NCI-H82 treated with DMSO at 0.1 percent for 48 hours (cell line): ENCODE data around the gene CLDN24.
"Not testable (repeated sequence)": the region's sequence is repeated elsewhere in the genome, so short reads cannot be mapped to it uniquely, and the experiment has no call there.

Experiments
- DNase-seq: peaks from one replicate; lab custom pipeline; 2025; ENCODE audit not compliant: unreplicated experiment; lab: John Stamatoyannopoulos, UW

CLDN24 gene

DNA sequence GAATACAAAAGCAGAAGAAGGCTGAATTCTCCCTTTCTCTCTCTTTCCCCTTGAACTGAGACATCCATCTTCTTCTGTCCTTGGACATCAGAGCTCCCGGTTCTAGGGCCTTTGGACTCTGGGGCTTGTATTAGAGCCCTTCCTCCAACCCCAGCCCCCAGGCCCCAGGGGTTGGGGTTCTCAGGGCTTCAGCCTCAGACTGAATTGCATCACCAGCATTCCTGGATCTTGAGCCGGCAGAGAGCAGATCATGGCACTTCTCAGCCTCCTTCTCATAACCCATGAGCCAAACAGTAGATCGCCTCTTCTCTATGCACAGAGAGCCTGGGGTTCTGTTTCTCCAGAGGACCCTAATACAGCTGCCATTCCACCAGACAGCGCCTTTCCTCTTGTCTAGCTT lies 25.3 kb upstream of the CLDN24 start:
- no peak for DNase-seq

DNA sequence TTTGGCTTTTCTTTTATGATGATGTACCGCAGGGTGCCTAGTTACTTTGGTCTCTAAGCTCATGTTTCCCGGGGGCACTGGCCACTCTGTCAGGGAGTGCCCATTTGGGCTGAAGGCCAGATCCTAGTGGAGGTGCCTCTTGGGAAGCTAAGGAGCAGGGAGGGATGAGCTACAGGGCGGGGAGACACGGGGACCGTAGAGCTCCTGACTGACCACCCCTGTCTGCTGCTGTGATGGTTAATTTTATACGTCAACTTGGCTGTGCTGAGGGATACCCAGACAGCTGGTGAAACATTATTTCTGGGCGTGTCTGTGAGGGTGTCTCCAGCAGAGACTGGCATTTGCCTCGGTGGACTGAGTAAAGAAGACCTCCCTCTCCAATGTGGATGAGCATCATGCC lies 24.9 kb upstream of the CLDN24 start:
- no peak for DNase-seq

DNA sequence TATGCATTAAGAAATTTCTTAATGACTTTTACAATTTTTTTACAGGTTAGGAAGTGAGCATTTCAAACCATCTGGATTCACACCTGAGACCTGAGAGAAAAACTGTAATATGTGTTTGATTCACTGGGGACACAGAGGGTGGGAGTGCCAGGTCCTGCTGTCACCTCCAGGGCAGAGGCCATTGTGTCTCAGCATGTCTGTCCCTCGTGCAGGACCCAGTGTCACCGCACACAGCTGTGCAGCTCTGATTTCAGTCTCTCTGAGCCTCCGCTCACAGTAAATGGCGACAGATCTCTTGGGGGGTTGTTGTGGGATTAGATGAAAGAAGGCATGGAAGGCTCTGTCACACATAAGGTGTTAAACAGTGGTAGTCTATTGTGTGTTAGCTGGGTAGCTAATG lies 23.0 kb upstream of the CLDN24 start:
- DNase-seq = no peak

DNA sequence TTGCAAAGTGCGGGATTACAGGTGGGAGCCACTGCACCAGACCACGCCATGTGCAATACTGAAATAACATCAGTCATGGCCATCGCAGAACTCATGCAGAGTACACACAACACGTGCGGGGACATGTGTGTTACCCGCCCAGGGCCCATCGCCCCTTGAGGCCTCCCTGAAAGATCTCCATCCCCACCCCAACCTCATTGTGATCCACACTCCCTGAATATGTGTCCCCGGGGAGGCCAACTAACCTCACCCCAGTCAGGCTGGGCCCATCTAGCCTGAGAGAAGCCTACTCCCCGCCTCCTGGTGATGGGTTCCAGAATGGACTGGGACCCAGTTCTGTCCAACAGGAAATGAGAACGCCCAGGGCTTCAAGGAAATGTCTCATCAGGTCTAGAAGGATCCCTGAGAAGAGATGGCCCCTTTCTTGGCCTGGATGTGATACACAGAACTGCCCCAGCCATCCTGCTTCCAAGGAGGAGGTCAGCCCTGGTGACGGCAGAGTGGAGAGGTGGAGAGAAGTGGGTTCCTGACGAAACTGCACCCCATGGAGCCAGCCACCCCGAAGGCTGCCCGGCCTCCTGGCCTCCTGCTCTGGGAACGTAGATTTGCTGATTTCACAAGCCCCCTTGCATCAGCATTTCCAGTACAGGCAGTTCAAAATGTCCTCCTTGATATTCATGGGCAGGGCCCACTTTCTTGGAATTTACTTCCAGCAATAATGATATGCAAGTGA lies 22.5 kb upstream of the CLDN24 start:
- DNase-seq = no peak

DNA sequence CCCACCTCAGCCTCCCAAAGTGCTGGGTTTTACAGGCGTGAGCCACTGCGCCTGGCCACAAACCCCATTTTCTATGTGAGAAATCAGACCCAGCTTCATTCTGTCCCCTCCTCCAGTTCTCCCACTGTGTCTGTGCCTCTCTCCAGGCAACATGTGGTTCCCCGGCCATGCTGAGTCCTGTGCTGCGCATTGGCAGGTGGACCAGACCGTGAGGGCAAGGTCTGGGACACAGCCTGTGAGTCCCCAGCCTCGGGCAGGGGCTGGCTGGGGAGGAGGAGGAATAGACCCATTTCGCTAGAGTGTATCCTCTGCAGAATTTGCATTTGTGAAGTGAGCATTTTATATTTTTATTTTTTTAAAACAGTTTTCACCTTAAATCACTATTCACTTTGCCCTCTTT lies 21.5 kb upstream of the CLDN24 start:
- DNase-seq = no peak

DNA sequence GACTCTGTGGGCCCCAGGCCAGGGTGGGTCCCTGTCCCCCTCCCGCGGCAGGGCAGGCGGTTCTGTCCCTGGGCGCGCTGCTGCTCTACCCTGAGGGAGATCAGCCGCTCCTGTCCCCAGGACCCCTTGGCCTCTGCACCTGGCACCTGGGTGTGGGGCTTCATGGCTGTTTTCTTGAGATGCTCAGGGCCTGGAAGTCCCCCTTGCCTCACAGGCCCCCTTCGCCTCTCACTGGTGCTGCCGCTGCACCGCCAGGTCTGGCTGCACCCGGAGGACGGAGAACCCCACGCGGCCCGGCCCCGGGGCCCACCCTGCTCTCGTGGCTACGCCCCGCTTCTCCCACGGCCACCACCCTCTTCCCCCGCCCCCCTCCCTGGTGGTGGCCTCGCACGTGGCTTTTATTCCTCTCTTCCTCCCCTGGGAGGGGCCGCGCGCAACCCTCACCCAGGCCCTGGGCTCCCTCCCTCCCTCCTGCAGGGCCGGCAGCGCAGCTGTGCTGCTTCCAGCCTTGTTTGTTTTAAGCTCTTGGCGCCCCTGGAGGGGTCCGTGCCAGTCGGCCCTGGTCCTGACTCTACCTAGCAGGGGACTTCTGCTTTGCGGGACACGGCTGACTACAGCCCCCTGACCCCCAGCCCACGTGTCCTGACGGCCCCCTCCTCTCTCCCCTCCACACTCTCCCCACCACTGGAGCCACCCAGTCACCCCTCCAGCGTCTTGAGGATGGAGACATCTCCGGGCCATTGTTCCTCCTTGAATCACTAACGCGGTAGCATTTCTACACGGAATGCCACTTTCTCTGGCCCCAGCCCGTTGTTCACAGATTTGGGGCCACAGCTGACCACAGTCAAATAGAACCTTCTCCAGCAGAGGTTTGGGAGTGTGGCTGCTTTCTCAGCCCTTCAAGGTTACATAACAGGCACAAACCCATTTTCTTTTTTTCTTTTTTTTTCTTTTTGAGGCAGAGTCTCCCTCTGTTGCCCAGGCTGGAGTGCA lies 20.6 kb upstream of the CLDN24 start:
- DNase-seq = no peak

DNA sequence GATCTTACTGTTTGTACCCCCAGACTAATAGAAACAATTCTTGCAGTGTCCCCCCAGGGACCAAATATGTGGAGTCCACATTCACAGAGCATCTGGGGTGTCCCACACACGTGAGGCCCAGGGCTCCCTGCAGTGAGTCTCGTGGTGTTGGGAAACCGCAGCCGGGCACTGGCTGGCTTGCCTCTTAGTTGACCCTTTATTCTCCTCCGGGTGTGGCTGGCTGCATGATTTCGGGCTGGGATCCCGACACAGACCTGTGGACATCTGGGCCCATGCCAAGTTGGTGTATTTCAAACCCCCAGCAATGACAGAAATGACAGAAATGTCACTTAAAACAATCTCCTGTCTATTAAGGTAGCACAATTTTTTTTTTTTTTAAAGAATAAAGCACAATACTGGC lies 15.6 kb upstream of the CLDN24 start:
- DNase-seq = no peak

DNA sequence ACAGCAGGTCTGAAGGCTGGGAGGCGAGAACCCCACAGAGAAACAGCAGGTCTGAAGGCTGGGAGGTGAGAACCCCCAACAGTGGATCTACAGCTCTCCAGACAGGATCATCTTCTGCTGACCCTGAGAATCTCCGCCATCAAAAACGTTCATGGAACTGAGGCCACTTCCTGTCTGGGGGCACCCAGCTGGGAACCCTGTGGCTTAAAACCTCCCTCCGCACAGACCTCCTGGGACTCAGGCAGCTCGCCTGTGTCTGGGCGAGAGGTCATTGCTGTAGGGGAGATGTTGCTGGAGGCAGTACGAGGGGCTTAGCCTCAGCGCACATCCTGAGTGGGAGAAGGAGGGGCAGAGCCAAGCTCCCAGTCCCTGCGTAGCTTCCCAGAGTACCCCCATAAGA lies 15.1 kb upstream of the CLDN24 start:
- DNase-seq = no peak

DNA sequence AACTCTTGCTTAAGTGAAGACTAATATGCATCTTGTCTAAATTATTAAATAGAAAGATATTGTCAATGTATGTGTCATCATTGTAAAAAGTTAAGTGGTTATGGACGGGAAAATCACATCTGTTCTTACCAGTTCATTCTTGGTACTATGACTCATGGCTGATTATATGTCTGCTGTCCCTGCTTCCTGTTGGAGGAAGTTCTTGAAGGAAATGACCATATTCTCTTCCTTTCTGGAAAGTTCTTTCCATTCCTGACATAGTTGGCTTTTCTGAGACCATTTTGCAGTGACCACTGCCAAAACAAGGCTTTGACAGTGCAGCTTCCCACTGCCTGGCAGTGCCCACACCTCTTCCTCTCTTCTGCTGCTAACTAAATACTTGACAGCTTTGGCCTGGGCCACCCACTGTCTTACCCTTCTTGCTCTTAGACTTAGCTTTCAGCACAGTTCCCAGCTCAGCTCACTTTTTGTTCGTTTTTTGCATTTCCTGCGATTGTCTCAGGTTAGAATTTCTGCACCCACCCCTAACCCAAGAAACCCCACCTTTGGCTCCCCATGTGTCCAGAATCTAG lies 13.2 kb upstream of the CLDN24 start:
- no peak for DNase-seq

DNA sequence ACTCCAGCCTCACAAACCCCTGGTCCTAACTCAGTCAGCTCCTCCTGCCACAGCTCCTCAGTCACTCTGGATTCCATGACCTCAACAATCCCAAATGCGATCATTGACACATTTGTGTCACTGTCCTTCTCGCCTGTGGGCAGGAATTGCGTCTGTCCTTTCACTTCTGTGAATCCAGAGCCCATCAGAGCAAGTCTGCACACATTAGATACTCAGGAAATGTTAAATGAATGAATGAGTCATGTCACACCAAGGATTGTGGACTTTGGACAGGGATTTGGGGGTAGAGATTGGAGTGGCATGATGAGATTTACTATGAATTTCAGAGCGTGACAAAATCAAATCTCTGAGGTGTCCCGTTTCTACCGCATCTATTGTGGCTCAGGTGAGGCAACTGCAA lies 11.8 kb upstream of the CLDN24 start:
- DNase-seq = no peak

DNA sequence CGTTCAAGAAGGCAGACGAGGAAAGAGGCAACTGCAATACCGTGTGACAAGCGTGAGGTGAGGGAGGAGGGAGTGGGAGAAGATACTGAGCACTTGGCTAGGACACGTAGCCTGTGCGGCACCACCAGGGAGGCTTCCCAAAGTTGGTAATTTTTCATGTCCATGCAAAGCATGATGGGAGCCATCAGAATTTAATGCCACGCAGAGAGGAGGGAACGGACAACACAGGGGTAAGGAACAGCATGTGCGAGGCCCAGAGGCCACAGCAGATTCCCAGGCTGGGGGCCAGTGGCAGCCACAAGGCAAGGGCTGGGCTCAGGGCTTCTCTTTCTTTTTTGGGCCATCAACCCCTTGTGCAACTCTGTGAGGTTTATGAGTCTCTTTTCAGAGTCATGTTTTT lies 11.0 kb upstream of the CLDN24 start:
- DNase-seq = no peak

DNA sequence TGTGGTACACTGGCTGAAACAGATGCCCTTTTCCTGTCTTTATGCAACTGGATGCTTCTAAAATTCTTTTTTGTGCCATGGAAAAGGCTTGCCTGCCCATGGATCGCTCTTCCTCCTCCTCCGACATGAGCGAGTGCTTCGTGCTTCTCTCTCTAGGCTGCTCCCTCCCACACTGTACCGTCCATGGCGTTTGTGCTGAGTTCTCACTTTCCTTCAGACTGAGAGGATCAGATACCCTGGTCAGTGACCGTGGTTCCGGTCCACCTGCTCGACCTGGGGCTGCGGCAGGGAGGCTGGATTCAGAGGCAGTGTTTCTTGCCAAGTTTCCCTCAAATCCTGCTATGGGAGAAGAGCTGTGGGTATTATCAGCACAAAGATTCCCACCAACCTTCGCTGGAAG lies 10.2 kb upstream of the CLDN24 start:
- no peak for DNase-seq

DNA sequence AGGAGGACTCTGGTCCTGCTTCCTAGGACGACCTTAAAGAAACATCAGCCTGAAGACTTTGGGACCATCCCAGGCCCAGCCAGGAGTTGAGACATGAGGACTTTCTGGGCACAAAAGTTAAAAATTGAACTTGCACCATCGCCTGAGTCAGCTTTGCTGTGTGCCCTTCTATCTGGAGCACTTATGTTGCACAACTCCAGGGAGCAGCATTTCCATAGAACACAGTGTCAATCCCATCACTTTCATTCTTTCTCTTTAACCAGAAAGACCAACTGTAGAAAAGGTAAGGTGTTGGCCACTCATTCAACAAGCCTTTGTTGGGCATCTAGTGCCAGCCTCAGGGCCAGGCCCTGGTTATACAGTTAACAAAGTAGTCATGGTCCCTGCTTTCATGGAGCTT lies 8.6 kb upstream of the CLDN24 start:
- no peak for DNase-seq

DNA sequence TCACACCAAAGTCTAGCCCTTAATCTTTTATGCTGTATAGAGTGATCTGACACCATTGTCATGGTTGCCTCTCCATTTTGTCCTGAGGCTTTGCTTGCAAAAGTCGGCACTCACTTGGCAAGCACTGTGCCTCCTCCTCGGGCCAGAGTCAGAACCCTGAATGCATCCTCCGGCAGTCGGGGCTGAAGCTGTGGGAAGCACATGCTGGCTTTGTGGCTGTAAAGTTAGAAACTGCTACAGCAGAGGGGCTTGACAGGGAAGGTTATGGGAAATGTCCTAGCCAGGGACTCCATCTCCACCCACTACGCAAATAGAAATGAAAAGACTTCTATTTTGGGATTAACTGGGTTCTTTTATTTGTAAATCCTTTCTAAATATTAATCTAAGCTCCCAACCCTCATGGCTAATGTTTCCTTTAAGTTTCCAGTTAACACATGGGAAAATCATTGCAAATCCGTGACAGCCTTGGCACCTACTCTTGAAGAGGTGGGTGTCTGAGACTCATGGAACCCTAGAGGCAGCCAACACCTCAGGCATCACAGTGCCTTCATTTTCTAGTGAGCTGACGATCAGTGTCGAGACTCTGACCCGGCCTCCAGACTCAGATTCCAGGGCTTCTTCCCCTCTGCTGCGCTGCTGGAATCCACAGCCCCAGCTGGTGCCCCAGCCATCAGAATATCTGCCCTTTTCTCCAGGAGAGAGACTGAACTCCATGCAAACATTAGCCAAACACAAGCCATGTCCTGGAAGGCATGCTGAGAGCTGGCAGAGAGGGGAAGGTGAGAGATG lies 7.9 kb upstream of the CLDN24 start:
- no peak for DNase-seq

DNA sequence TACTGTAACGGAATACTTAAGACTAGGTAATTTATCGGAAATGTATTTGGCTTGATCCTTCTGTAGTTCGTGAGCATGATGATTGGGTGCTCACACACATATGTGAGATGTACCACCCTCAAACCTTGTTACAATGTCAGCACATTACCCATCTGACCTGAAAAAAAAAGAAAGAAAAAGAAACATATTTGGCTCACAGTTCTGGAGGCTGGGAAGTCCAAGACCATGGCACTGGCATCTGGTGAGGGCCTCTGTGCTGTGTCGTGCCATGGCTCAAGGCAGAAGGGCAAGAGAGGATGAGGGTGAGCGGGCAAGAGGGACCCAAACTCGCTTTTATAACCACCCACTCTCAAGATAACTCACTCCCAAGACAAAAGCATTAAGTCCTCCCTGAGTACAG lies 7.0 kb upstream of the CLDN24 start:
- no peak for DNase-seq

DNA sequence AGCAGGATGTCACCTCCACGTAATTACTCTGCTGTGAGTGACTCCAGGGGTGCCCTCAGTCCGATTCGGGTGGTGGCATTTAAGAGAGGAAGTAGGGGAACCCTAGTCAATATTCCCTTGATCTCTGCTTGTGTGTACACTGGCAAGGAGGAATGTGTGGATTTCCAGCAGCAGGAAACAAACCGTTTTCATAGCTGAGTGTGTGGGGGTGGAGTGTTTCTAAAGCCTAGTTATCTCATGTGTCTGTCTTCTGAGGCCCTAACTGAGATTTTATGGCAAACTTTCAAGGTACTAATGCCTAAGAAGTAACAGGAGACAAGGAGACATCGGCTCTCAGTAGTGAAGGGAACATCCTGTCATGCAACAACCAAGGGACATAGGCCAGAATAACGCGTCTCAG lies 6.6 kb upstream of the CLDN24 start:
- no peak for DNase-seq

DNA sequence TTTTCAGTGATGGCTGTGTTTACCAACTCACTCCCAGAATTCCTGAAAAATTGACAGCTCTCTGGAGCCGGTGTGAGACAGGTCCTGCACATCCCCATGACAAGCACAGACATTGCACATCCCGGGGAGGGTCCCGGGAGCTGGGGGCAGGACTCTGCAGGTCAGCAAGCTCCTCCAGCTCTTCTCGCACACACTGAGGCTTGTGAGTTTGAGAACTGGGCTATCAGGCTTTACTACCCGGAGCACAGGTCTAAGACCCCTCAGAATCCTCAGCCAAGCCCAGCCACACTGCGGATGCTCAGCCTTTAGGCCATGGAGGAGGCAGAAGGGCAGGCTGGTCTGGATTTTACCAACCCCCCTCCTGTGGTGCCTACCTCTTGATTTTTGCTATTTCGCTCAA lies 5.6 kb upstream of the CLDN24 start:
- no peak for DNase-seq

DNA sequence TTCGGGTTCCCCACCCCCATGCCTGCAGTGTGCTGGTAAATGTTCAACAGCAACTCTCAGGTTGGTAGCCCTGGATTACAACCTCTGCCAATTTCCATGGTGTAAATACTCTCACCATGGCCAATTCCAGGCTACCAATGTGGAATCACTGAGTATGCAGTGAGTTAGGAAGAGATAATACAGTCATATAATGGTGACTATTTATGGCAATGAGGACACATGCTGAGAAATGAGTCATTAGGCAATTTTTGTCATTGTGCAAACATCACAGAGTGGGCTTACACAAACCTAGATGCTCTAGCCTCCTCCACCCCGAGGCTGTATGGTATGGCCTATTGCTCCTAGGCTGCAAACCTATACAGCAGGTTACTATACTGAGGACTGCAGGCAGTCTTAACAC lies 4.6 kb upstream of the CLDN24 start:
- no peak for DNase-seq

DNA sequence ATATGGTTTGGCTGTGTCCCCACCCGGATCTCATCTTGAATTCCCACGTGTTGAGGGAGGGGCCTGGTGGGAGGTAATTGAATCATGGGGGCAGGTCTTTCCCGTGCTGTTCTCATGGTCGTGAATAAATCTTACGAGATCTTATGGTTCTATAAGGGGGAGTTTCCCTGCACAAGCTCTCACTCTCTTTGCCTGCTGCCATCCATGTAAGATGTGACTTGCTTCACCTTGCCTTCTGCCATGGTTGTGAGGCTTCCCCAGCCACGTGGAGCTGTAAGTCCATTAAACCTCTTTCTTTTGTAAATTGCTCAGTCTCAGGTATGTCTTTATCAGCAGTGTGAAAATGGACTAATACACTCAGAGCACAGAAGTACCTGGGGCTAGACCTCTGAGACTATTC lies 4.2 kb upstream of the CLDN24 start:
- DNase-seq = not testable (repeated sequence)

DNA sequence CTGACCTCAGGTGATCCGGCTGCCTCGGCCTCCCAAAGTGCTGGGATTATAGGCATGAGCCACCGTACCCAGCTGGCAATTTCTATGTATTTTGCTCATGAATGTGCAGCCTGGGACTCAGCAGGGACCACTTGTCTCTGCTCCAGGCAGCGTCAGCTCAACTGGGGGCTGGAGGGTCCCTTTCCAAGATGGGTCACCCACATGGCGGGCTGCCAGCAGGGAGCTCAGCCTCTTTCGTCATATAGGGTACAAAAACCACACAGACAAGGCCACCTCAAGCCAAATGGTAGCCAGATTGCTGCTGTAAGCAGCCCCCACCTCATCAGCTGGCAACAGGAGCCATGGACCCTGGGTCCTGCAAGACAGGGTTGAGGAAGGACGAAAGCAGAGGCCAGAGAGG lies 2.4 kb upstream of the CLDN24 start:
- no peak for DNase-seq

DNA sequence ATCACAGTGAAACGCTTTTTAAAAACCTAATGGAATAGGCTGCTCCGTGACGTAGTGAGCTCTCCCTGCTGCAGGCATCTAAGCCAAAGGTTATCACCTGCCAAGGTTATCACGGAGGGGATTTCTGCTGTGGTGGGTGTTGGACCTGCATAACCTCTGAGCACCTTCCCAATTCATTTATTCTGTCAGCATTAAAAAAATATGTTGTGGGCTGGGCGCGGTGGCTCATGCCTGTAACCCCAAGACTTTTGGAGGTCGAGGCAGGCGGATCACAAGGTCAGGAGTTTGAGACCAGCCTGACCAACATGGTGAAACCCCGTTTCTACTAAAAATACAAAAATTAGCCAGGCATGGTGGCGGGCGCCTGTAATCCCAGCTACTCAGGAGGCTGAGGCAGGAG lies 1.8 kb upstream of the CLDN24 start:
- not testable (repeated sequence) for DNase-seq
